ENCODE measurements around the gene MAP3K6. TPM values are rescaled to one million over a fixed set of nuclear protein-coding genes. Genes with fewer than 3 reads are reported as not detected.

The MAP3K6 gene
- total RNA-seq, 1 donor from 2014 or later: 12.9 TPM

DNA sequence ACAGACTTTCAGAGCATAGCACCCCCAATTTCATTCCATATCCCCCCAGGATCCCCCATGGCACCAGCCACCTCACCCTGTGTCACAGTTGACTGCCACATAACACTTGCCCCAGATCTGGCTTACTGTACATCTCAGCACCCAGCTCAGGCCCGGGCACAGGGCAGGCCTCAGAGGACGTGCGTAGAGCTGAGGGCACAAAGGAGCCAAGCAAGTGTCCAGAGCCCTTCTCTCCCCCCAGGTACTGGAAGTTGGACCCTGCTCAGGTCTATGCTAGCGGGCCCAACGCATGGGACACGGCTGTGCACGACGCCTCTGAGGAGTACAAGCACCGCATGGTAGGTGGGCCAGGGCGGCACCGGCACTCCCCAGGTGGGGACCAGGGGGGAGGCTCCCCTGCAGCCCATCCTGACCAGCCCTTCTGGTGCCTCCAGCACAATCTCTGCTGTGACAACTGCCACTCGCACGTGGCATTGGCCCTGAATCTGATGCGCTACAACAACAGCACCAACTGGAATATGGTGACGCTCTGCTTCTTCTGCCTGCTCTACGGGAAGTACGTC lies 33.0 kb downstream of the MAP3K6 start:
- no peak for DNase-seq

GRCh38 chr1:27332536-27333281 lies 34.1 kb downstream of the MAP3K6 start:
- peak; percentile 53 for DNase-seq

DNA sequence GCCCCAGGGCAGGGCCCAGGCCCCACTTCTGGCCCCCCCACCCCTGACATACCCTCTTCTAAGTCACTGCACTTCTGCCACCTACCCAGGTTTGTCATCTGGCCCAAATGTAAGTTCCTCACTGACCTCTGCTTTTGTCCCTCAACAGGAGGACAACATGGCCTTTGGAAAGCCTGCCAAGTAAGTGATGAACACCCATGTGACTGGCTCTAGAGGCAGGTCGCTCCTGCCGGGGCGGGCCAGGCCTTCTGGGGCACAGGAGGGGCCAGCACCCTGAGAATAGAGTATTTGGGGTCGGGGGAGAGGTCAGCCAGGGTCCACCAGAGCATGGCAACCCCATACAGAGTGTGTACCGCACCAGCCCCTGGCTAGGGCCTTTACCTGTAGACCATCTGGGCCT lies 34.8 kb downstream of the MAP3K6 start:
- no peak for DNase-seq

GRCh38 chr1:27331426-27331825 lies 35.3 kb downstream of the MAP3K6 start:
- DNase-seq: no peak

DNA sequence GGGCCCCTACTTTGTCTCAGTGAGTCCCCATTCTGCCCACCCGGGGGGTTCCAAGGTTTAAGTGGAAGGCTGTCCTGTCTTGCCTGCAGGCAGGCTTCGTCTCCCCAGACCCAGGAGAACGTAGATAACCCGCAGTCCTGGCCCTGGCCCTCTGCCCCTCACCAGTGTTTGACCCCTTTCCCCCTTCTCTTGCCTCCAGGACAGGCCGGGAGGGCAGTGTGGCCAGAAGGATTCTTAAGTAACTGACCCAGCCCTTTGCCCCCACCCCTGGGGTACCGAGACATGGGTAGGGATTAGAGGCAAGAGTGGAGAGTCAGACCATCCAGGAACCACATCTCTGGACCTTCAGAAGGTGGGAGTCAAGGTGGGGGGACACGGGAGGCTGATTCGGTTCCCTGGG lies 36.0 kb downstream of the MAP3K6 start:
- no peak for DNase-seq

DNA sequence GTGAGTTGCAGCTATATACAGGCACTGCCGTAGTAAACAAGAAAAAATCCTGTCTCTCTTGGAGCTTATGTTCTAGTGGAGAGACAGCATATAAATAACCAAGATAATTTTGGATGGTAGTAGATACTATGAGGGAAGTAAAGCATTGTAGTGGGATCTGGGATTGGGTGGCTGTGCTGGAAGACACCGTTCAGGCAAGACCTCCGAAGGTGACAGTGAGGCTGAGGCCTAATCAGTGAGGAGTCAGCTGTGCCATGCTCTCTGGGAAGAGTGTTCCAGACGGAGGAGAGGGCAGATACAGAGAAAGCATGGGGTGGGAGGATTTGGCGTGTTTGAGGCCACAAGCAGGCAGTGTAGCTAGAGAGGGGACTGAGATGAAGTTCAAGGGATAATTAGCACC lies 38.8 kb downstream of the MAP3K6 start:
- DNase-seq: no peak

DNA sequence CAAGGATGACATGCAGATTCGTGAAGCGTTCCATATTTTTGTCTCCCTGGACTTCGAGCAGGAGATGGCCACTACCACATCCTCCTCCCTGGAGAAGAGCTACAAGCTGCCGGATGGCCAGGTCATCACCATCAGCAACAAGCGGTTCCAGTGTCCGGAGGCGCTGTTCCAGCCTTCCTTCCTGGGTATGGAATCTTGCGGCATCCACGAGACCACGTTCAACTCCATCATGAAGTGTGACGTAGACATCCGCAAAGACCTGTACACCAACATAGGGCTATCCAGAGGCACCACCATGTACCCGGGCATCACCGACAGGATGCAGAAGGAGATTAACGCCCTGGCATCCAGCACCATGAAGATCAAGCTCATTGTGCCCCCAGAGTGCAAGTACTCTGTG lies 41.5 kb downstream of the MAP3K6 start:
- DNase-seq: no peak

GRCh38 chr1:27322569-27323240 lies 44.1 kb downstream of the MAP3K6 start:
- DNase-seq: no peak

- DNase-seq: peak; percentile 98
Measured at GRCh38 chr1:27321813-27322568, 44.8 kb downstream of the MAP3K6 start, which contains the start of gene TMEM222. TMEM222 (plus strand) TSS chr1:27322163; CDS start chr1:27322198, 35 bp downstream.

- DNase-seq: peak; percentile 67
Measured at GRCh38 chr1:27318596-27318995, 48.2 kb downstream of the MAP3K6 start.

GRCh38 chr1:27318136-27318535 lies 48.6 kb downstream of the MAP3K6 start:
- DNase-seq: no peak

GRCh38 chr1:27316860-27317259 lies 49.9 kb downstream of the MAP3K6 start:
- DNase-seq: no peak

GRCh38 chr1:27314737-27315136 lies 52.0 kb downstream of the MAP3K6 start:
- no peak for DNase-seq

GRCh38 chr1:27314169-27314568 lies 52.6 kb downstream of the MAP3K6 start:
- DNase-seq: no peak

- peak; percentile 46 for DNase-seq
Measured at GRCh38 chr1:27307874-27308598, 58.7 kb downstream of the MAP3K6 start.

DNA sequence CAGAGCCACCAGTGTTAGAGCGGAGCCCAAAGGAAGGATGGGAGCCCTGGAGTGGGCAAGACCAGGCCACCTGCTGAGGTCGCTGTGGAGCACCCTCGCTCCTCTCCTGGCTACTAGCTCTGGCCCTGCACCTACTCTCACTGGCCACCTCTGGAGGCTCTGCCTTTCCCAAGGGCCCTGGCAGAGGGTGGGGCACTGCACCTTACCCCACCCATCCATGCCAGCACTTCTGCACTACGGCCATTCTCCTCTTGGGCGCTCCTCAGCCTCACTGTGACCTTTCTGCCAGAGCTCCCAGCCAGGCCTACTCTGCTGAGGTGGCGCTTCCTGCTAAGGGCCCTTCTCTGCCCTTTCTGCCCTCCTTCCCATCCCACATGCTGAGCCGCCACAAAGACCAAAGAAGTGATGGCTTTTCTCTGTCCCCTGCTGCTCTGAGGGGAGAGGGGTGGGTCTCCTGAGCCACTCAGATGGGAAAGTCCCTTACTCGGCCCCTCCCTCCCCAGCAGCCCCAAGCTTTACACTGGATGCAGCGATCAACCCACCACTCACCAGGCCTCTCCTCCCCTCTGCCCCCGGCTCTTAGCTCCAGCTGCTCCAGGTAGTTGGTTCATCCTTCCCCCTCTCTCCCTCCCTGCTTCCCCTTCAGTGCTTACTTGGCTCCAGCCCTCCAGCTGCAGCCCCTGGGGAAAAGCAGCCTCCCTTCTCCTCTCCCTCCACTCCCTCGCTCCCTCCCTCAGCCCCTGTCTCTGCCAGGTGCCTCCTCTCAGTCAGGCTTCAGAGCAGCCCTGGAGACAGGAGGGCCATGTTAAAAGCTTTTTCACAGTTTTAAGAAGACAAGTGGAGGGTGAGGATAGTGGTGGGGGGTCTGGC lies 59.6 kb downstream of the MAP3K6 start:
- peak; percentile 73 for DNase-seq

GRCh38 chr1:27306071-27306470 lies 60.7 kb downstream of the MAP3K6 start:
- no peak for DNase-seq
